GM12864 (cell line): ENCODE results near the gene MYH2.

Source experiments
- DNase-seq: peaks from one replicate; pipeline ENCODE4 v3.0.0-alpha.2; 2011; ENCODE audit warnings: low read depth
- H3K4me3 ChIP-seq: 2 replicates; pipeline ENCODE4 v1.5.1; 2011; ENCODE audit warnings: mild to moderate bottlenecking, low read depth, low read length, control low read depth
- CTCF ChIP-seq: IDR thresholded peaks from 2 replicates; pipeline ENCODE4 v1.5.1; 2011; ENCODE audit warnings: low read depth, mild to moderate bottlenecking, moderate library complexity, low read length, control low read depth, inconsistent platforms; ENCODE audit errors: missing control alignments

Gene MYH2

DNA sequence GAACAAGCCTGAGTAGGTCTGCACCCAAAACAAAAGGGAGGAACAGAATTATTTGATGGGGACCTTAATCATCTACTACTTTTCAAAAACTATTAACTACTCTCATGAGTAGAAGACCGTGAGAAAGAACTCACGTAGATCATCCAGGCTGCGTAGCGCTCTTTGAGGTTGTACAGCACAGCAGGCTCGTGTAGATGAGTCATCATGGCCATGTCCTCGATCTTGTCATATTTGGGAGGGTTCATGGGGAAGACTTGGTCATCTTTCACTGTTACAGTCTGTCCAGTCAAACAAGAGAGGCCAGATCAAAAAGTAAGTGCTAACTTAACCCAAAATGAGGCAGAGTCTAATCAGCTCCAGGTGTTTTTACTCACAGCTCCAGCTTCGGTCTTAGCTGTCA, 33.4 kb downstream of the MYH2 start:
- no peak for TF ChIP-seq CTCF
- DNase-seq = no peak
- no peak overlapping the region for H3K4me3 ChIP-seq

GRCh38 chr17:10513299-10514067, 36.0 kb downstream of the MYH2 start:
- no peak for TF ChIP-seq CTCF
- DNase-seq = no peak
- H3K4me3 ChIP-seq = no peak overlapping the region

DNA sequence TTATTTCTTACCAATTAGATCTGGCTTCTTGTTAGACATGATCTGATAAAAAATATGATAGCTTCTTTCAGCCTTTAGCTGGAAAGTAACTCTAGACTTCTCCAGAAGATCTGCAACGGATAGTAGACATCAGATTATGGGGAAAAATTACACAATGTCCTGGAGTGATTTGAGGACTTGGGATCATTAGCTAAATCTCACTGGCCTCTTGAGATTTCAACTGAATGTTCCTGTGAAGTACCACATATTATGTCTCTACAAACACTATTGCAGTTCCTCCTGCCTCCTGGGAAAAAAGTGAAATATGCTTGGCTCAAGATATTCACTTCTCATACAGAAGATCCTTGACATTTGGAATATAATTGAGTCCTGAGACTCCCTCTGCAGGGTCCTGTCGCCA, 36.6 kb downstream of the MYH2 start:
- DNase-seq = no peak
- no peak overlapping the region for H3K4me3 ChIP-seq
- TF ChIP-seq CTCF = no peak

GRCh38 chr17:10499950-10500349, 49.5 kb downstream of the MYH2 start:
- no peak overlapping the region for H3K4me3 ChIP-seq
- TF ChIP-seq CTCF = no peak
- DNase-seq = no peak

DNA sequence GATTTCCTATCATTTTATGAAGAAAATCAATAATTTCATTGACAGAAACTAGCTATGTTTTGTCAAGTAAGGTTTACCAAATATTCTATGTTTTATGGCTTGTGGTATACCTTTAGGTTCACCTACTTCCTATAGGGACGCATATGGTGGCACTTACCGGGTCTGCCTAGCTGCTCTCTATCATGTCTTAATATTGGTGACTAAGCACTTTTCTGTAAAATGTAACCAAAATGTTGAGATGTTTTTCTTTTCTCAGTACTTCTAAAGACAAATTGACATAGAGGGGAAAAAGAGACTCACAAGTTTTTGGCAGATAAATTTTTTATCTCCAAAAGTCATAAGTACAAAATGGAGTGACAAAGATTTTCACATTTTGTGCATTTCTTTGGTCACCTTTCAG, 57.5 kb downstream of the MYH2 start:
- DNase-seq = no peak
- TF ChIP-seq CTCF = no peak

DNA sequence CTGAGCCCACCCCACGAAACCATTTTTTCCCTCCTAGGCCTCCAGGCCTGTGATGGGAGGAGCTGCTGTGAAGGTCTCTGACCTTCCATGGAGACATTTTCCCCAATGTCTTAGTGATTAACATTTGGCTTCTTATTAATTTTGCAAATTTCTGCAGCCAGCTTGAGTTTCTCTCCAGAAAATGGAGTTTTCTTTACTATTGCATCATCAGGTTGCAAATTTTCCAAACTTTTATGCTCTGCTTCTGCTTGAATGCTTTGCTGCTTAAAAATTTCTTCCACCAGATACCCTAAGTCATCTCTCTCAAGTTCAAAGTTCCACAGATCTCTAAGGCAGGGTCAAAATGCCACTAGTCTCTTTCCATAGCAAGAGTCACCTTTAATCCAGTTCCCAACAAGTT, 67.2 kb downstream of the MYH2 start:
- no peak overlapping the region for H3K4me3 ChIP-seq
- no peak for TF ChIP-seq CTCF
- no peak for DNase-seq

More for the DNA sequence above, 57.5 kb downstream of the MYH2 start:
- no peak overlapping the region for H3K4me3 ChIP-seq

DNA sequence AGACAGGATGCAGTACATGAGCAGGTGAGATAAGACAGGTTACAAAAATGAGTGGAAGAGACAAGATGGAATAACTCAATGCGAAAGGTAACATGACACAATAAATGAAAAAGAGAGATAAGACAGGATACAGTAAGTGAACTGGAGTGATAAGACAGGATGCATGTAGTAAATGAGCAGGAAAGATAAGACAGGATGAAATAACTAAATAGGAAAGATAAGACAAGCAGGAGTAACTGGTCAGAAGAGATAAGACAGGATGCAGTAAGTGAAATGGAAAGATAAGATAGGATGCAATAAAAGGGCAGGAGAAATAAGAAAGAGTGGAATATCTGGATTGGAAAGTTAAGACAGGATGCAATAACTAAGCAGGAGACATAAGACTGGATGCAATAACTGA, 71.8 kb downstream of the MYH2 start:
- DNase-seq = no peak
- no peak for TF ChIP-seq CTCF
- no peak overlapping the region for H3K4me3 ChIP-seq
